ENCODE data around the gene HS1BP3.

DNA sequence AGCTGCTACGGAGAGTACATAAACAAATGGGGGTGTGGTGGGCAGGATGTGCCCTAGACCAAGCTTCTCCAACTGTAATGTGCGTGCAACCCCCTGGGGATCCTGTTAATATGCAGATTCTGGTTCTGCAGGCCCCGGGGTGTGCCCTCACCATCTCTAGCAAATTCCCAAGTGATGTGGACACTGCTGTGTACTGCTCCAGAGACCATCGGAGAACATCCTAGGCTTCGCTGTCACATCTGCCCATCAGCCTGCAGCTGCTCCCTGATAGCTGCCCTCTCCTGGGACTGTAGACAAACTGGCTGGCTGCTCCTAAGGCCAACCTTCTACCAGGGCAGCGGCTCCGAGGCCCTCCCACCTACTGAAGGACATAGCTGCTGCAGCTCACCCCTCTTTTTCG is 3.2 kb downstream of the HS1BP3 start:
- TF ChIP-seq, protein P1, sequence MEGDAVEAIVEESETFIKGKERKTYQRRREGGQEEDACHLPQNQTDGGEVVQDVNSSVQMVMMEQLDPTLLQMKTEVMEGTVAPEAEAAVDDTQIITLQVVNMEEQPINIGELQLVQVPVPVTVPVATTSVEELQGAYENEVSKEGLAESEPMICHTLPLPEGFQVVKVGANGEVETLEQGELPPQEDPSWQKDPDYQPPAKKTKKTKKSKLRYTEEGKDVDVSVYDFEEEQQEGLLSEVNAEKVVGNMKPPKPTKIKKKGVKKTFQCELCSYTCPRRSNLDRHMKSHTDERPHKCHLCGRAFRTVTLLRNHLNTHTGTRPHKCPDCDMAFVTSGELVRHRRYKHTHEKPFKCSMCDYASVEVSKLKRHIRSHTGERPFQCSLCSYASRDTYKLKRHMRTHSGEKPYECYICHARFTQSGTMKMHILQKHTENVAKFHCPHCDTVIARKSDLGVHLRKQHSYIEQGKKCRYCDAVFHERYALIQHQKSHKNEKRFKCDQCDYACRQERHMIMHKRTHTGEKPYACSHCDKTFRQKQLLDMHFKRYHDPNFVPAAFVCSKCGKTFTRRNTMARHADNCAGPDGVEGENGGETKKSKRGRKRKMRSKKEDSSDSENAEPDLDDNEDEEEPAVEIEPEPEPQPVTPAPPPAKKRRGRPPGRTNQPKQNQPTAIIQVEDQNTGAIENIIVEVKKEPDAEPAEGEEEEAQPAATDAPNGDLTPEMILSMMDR (IDR thresholded peaks at IDR 0.05 in 4 of 5, conservative IDR thresholded peaks at IDR 0.05 in 1 of 5): no peak
- no peak for TF ChIP-seq POLR2A (IDR thresholded peaks at IDR 0.05)

Measured in gastrocnemius medialis (tissue), 4 donors.